ENCODE results near the gene NOLC1.

Gene NOLC1

DNA sequence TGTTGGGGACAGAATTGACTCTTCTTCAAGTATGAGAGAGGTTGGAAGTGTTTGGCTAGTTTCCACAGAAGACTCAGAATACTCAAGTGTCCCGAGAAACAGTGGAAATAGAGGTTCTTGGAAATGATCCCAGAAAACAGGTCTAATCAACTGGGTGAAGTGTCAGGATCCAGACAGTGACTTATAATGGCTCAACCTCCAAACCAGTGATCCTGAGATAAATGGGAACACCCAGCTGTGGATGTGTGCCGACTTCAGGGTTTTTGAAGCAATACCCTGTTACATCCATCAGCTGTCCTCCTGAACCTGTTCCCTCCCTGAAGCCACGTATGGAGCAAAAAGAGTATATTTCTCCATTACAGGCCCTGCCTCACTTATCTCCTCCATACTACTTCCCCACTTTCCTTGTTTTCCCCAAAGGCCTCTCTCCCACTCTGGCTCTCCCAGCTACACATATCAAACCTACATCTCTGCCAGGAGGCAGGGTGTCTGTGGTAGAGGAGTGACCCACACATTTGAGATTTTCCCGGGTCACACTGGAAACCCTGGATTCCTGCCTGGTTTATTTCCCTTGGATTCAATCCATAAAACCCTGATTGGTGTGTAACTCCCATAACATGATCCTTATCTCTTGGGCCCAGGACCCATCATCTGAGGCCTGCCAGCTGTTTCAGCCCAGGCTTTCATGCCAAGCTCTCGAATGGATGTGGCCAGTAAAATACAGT, 56.3 kb downstream of the NOLC1 start:
- no peak for DNase-seq (ENCODE audit: low read depth)

- no peak for DNase-seq (ENCODE audit: low read depth)
Measured at GRCh38 chr10:102211615-102212299, 59.6 kb downstream of the NOLC1 start.
